Stimulated activated effector memory CD8-positive, alpha-beta T cell treated with anti-CD3 and anti-CD28 coated beads, Interleukin-12 subunit alpha, Interleukin-12 subunit beta, amount 100 ng/mL, for 72 hours (primary cell): ENCODE data around the gene FUBP1.
A peak's percentile ranks its signal among the peaks of the same experiment; 100 is the strongest.
"Not testable (repeated sequence)": the region's sequence is repeated elsewhere in the genome, so short reads cannot be mapped to it uniquely, and the experiment has no call there.

Experiments
- ATAC-seq: fragments of 150-1000 bp; cut with Tn5 transposase; 2 replicates; pipeline ENCODE4 v1.10.0; 2021
- DNase-seq, 2 donors: peaks; one replicate each; pipeline ENCODE4 v3.0.0; 2021 to 2022; ENCODE audit warnings: low spot score in 2 of 2
- H3K27ac Mint-ChIP-seq: one replicate; pipeline ENCODE4 v1.8.0; 2022; ENCODE audit warnings: mild to moderate bottlenecking, mixed read lengths
- H3K36me3 Mint-ChIP-seq: one replicate; pipeline ENCODE4 v1.8.0; 2022; ENCODE audit warnings: mild to moderate bottlenecking, mixed read lengths
- H3K4me1 Mint-ChIP-seq: one replicate; pipeline ENCODE4 v1.8.0; 2022; ENCODE audit warnings: mixed read lengths
- H3K4me3 Mint-ChIP-seq: one replicate; pipeline ENCODE4 v1.8.0; 2022; ENCODE audit warnings: mild to moderate bottlenecking, mixed read lengths
- H3K9me3 Mint-ChIP-seq: one replicate; pipeline ENCODE4 v1.8.0; 2022; ENCODE audit warnings: mixed read lengths

Gene FUBP1

GRCh38 chr1:78000536-78000935 is 21.7 kb upstream of the FUBP1 start:
- ATAC-seq, DNase-seq, H3K27ac Mint-ChIP-seq, H3K4me3 Mint-ChIP-seq, H3K9me3 Mint-ChIP-seq: not testable (repeated sequence)
- Mint-ChIP-seq H3K4me1 (peaks cover 12% of the 10 kb centered on the region), H3K36me3 (peaks cover 36% of the 10 kb centered on the region)

- peaks cover 41% of the 10 kb centered on the region for H3K36me3 Mint-ChIP-seq
- H3K9me3 Mint-ChIP-seq = no peaks in the 10 kb centered on the region
- H3K4me3 Mint-ChIP-seq = no peak overlapping the region
- H3K4me1 Mint-ChIP-seq = no peaks in the 10 kb centered on the region
- no peak overlapping the region for H3K27ac Mint-ChIP-seq
- ATAC-seq (no peak), DNase-seq (no peak)
Observed at GRCh38 chr1:77996734-77997133, 17.9 kb upstream of the FUBP1 start.

GRCh38 chr1:77994117-77994705 is 15.3 kb upstream of the FUBP1 start:
- Mint-ChIP-seq H3K27ac (no peak overlapping the region), H3K9me3 (no peaks in the 10 kb centered on the region), H3K4me3 (no peak overlapping the region), H3K36me3 (peaks cover 41% of the 10 kb centered on the region), H3K4me1 (peaks cover 7% of the 10 kb centered on the region)
- ATAC-seq (no peak), DNase-seq (no peak)

GRCh38 chr1:77991638-77992037 is 12.8 kb upstream of the FUBP1 start:
- DNase-seq (no peak), ATAC-seq (no peak)
- peaks cover 34% of the 10 kb centered on the region for H3K36me3 Mint-ChIP-seq
- no peak overlapping the region for H3K27ac Mint-ChIP-seq
- H3K4me3 Mint-ChIP-seq = no peak overlapping the region
- no peaks in the 10 kb centered on the region for H3K9me3 Mint-ChIP-seq
- peaks cover 25% of the 10 kb centered on the region for H3K4me1 Mint-ChIP-seq

- peaks cover 29% of the 10 kb centered on the region for H3K36me3 Mint-ChIP-seq
- H3K4me3 Mint-ChIP-seq = no peak overlapping the region
- no peaks in the 10 kb centered on the region for H3K9me3 Mint-ChIP-seq
- DNase-seq = no peak
- H3K27ac Mint-ChIP-seq = no peak overlapping the region
- peaks cover 31% of the 10 kb centered on the region for H3K4me1 Mint-ChIP-seq
- peak; percentile 68 for ATAC-seq
Observed at GRCh38 chr1:77990629-77991204, 11.8 kb upstream of the FUBP1 start.

GRCh38 chr1:77989744-77990143 is 10.9 kb upstream of the FUBP1 start:
- H3K9me3 Mint-ChIP-seq = no peaks in the 10 kb centered on the region
- H3K4me3 Mint-ChIP-seq = no peak overlapping the region
- peaks cover 31% of the 10 kb centered on the region for H3K4me1 Mint-ChIP-seq
- DNase-seq = no peak
- H3K27ac Mint-ChIP-seq = no peak overlapping the region
- peaks cover 24% of the 10 kb centered on the region for H3K36me3 Mint-ChIP-seq
- no peak for ATAC-seq

GRCh38 chr1:77987919-77988318 is 9.0 kb upstream of the FUBP1 start:
- no peak for ATAC-seq
- H3K27ac Mint-ChIP-seq = no peak overlapping the region
- H3K9me3 Mint-ChIP-seq = no peaks in the 10 kb centered on the region
- H3K4me3 Mint-ChIP-seq = no peak overlapping the region
- peaks cover 31% of the 10 kb centered on the region for H3K4me1 Mint-ChIP-seq
- H3K36me3 Mint-ChIP-seq = peaks cover 5% of the 10 kb centered on the region
- DNase-seq = no peak

- Mint-ChIP-seq H3K27ac (no peak overlapping the region), H3K36me3 (peaks cover 7% of the 10 kb centered on the region), H3K4me1 (peaks cover 31% of the 10 kb centered on the region), H3K9me3 (no peaks in the 10 kb centered on the region), H3K4me3 (no peak overlapping the region)
- ATAC-seq = peak; percentile 88
- DNase-seq = no peak
Observed at GRCh38 chr1:77986810-77987209, 7.9 kb upstream of the FUBP1 start.

- Mint-ChIP-seq H3K4me1 (peaks cover 24% of the 10 kb centered on the region), H3K36me3 (peaks cover 15% of the 10 kb centered on the region), H3K9me3 (no peaks in the 10 kb centered on the region), H3K27ac (no peak overlapping the region), H3K4me3 (no peak overlapping the region)
- ATAC-seq = no peak
- DNase-seq = no peak
Observed at GRCh38 chr1:77984629-77985028, 5.8 kb upstream of the FUBP1 start.

- H3K9me3 Mint-ChIP-seq = no peaks in the 10 kb centered on the region
- H3K4me1 Mint-ChIP-seq = peaks cover 24% of the 10 kb centered on the region
- H3K36me3 Mint-ChIP-seq = peaks cover 15% of the 10 kb centered on the region
- no peak overlapping the region for H3K27ac Mint-ChIP-seq
- no peak for ATAC-seq
- H3K4me3 Mint-ChIP-seq = no peak overlapping the region
- DNase-seq = no peak
Observed at GRCh38 chr1:77983997-77984355, 5.1 kb upstream of the FUBP1 start.

GRCh38 chr1:77983352-77983996 is 4.6 kb upstream of the FUBP1 start:
- not testable (repeated sequence) for ATAC-seq, DNase-seq, H3K9me3 Mint-ChIP-seq, H3K4me3 Mint-ChIP-seq, H3K27ac Mint-ChIP-seq
- H3K4me1 Mint-ChIP-seq = peaks cover 22% of the 10 kb centered on the region
- peaks cover 15% of the 10 kb centered on the region for H3K36me3 Mint-ChIP-seq

- no peak overlapping the region for H3K4me3 Mint-ChIP-seq
- H3K36me3 Mint-ChIP-seq = peaks cover 15% of the 10 kb centered on the region
- H3K27ac Mint-ChIP-seq = no peak overlapping the region
- DNase-seq (peak; percentile 52 to 89), ATAC-seq (peak; percentile 85)
- H3K9me3 Mint-ChIP-seq = peaks cover 1% of the 10 kb centered on the region
- H3K4me1 Mint-ChIP-seq = peaks cover 23% of the 10 kb centered on the region
Observed at GRCh38 chr1:77978293-77978968, 441 bp downstream of the FUBP1 start.

GRCh38 chr1:77977989-77978292 is 931 bp downstream of the FUBP1 start:
- ATAC-seq (no peak), DNase-seq (no peak)
- Mint-ChIP-seq H3K4me1 (peaks cover 26% of the 10 kb centered on the region), H3K9me3 (peaks cover 2% of the 10 kb centered on the region), H3K4me3 (no peak overlapping the region), H3K27ac (no peak overlapping the region), H3K36me3 (peaks cover 15% of the 10 kb centered on the region)

GRCh38 chr1:77976433-77977076 is 2.3 kb downstream of the FUBP1 start:
- Mint-ChIP-seq H3K4me3 (no peak overlapping the region), H3K4me1 (peaks cover 36% of the 10 kb centered on the region), H3K36me3 (peaks cover 6% of the 10 kb centered on the region), H3K9me3 (peaks cover 2% of the 10 kb centered on the region), H3K27ac (no peak overlapping the region)
- ATAC-seq = no peak
- DNase-seq = peak in 1 of 2 donors; percentile 58

- no peak overlapping the region for H3K4me3 Mint-ChIP-seq
- H3K36me3 Mint-ChIP-seq = peaks cover under 1% of the 10 kb centered on the region
- H3K4me1 Mint-ChIP-seq = peaks cover 43% of the 10 kb centered on the region
- DNase-seq = no peak
- no peak for ATAC-seq
- no peak overlapping the region for H3K27ac Mint-ChIP-seq
- H3K9me3 Mint-ChIP-seq = peaks cover 2% of the 10 kb centered on the region
Observed at GRCh38 chr1:77975907-77976306, 3.0 kb downstream of the FUBP1 start.
